PFSK-1 (cell line): ENCODE data around the gene SNRPN.

Experiments used
- POLR2AphosphoS5 ChIP-seq: IDR thresholded peaks from 2 replicates; pipeline ENCODE4 v1.6.1; 2012; ENCODE audit warnings: low read depth, mild to moderate bottlenecking, control low read depth, low read length, moderate library complexity
- SIN3A ChIP-seq: IDR thresholded peaks from 2 replicates; pipeline ENCODE4 v1.6.1; 2012; ENCODE audit warnings: mild to moderate bottlenecking, low read length, moderate library complexity, borderline replicate concordance; ENCODE audit not compliant: insufficient read depth
- TAF1 ChIP-seq: IDR thresholded peaks from 2 replicates; pipeline ENCODE4 v1.6.1; 2012; ENCODE audit warnings: low read length, control low read depth, borderline replicate concordance; ENCODE audit not compliant: insufficient read depth
- TF ChIP-seq, protein P1 (sequence below), 2 experiments: IDR thresholded peaks; 2 replicates each; pipeline versions ENCODE4 v1.6.1 to v1.8.0; 2011 to 2012; ENCODE audit warnings: low read depth in 2 of 2, low read length in 2 of 2, control low read depth in 1 of 2, inconsistent platforms in 1 of 2, mild to moderate bottlenecking in 1 of 2, moderate library complexity in 1 of 2; ENCODE audit not compliant: insufficient read depth in 1 of 2

DNA sequence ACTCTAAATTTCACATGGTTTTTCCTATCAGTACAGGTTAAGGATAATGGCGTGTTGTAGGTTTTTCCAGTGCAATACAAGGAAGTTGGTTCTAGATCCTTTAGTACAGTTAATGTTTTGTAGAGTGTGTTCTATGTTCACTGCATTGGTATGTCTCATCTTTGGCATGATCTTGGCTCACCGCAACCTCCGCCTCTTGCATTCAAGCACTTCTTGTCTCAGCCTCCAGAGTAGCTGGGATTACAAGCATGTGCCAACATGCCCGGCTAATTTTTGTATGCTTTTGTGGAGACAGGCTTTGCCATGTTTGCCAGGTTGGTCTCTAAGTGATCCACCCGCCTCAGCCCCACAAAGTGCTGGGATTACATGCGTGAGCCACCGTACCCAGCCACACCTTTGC lies 30.4 kb downstream of the SNRPN start:
- TF ChIP-seq POLR2AphosphoS5 (no peak), TAF1 (no peak), SIN3A (no peak)
- TF ChIP-seq, protein P1, sequence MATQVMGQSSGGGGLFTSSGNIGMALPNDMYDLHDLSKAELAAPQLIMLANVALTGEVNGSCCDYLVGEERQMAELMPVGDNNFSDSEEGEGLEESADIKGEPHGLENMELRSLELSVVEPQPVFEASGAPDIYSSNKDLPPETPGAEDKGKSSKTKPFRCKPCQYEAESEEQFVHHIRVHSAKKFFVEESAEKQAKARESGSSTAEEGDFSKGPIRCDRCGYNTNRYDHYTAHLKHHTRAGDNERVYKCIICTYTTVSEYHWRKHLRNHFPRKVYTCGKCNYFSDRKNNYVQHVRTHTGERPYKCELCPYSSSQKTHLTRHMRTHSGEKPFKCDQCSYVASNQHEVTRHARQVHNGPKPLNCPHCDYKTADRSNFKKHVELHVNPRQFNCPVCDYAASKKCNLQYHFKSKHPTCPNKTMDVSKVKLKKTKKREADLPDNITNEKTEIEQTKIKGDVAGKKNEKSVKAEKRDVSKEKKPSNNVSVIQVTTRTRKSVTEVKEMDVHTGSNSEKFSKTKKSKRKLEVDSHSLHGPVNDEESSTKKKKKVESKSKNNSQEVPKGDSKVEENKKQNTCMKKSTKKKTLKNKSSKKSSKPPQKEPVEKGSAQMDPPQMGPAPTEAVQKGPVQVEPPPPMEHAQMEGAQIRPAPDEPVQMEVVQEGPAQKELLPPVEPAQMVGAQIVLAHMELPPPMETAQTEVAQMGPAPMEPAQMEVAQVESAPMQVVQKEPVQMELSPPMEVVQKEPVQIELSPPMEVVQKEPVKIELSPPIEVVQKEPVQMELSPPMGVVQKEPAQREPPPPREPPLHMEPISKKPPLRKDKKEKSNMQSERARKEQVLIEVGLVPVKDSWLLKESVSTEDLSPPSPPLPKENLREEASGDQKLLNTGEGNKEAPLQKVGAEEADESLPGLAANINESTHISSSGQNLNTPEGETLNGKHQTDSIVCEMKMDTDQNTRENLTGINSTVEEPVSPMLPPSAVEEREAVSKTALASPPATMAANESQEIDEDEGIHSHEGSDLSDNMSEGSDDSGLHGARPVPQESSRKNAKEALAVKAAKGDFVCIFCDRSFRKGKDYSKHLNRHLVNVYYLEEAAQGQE (IDR thresholded peaks at IDR 0.05; ENCODE audit: insufficient read depth in 1 of 2, low read depth in 2 of 2, low read length in 2 of 2) = no peak
